Amygdala (tissue), 56 donors: ENCODE measurements around the gene CTU1.

Experiments used
- DNase-seq, 56 donors: peaks; one replicate each; lab custom pipeline; 2025; lab: John Stamatoyannopoulos, UW

The CTU1 gene

GRCh38 chr19:51135986-51136762 lies 28.0 kb upstream of the CTU1 start:
- DNase-seq, result no peak

GRCh38 chr19:51135004-51135403 lies 26.8 kb upstream of the CTU1 start:
- no peak for DNase-seq

- DNase-seq, result peak in 1 of 56 donors; percentile 50
Observed at GRCh38 chr19:51131780-51132680, 23.8 kb upstream of the CTU1 start.

DNA sequence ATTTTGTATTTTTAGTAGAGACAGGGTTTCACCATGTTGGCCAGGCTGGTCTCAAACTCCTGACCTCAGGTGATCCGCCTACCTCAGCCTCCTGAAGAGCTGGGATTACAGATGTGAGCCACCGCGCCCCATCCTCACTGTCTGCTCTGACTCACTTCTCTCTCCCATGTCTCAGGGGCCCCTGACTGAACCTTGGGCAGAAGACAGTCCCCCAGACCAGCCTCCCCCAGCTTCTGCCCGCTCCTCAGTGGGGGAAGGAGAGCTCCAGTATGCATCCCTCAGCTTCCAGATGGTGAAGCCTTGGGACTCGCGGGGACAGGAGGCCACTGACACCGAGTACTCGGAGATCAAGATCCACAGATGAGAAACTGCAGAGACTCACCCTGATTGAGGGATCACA lies 21.5 kb upstream of the CTU1 start:
- DNase-seq, result no peak

DNA sequence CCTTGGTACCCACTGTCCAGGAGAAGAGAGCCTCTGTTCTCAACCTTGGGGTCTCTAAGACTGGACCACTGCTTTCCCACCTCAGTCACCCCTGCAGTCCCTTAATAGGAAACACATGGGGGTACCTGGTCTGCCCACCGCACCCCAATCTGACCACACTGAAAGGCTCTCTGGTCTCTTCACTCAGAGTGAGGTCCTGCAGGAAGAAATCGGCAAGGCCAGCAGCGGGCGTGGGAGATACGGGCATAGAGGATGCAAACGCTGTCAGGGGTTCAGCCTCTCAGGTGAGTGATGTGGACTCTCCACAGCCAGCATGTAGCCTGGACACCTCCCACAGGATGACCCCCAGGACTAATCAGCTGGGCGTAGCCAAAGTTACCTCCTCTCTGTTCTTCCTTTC lies 20.0 kb upstream of the CTU1 start:
- DNase-seq, result no peak

GRCh38 chr19:51127755-51128154 lies 19.5 kb upstream of the CTU1 start:
- peak in 2 of 56 donors; percentile 11 to 14 for DNase-seq

DNA sequence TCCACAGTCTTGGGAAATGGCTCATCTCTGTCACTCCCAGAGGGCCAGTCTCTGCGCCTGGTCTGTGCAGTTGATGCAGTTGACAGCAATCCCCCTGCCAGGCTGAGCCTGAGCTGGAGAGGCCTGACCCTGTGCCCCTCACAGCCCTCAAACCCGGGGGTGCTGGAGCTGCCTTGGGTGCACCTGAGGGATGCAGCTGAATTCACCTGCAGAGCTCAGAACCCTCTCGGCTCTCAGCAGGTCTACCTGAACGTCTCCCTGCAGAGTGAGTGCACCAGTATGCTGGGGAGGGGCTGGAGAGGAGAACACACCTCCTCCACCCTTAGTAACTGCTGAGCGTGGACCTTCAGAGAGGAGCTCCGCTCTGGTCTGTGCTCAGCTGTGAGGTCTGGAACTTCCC lies 18.8 kb upstream of the CTU1 start:
- DNase-seq, result no peak

GRCh38 chr19:51125421-51126075 lies 17.3 kb upstream of the CTU1 start:
- DNase-seq, result no peak

DNA sequence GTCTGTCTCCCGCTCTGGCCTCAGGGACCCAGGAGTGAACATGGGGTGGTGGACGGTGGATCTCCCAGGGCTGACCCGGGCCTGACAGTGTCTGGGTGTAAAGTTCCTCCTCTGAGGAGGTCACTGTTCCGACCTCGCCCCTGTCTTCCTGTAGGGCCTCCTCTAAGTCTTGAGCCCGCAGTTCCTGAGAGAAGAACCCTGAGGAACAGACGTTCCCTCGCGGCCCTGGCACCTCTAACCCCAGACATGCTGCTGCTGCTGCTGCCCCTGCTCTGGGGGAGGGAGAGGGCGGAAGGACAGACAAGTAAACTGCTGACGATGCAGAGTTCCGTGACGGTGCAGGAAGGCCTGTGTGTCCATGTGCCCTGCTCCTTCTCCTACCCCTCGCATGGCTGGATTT lies 16.5 kb upstream of the CTU1 start, which contains the start of gene SIGLEC9:
TSS of gene SIGLEC9 (plus strand) at position 178 of the 400 bp plus-strand sequence. CDS start at position 247, 69 bp downstream.
- peak in 9 of 56 donors; percentile 20 to 46 (median 27) for DNase-seq

GRCh38 chr19:51124216-51124615 lies 16.0 kb upstream of the CTU1 start:
- DNase-seq, result no peak

GRCh38 chr19:51123802-51124201 lies 15.6 kb upstream of the CTU1 start:
- no peak for DNase-seq

DNA sequence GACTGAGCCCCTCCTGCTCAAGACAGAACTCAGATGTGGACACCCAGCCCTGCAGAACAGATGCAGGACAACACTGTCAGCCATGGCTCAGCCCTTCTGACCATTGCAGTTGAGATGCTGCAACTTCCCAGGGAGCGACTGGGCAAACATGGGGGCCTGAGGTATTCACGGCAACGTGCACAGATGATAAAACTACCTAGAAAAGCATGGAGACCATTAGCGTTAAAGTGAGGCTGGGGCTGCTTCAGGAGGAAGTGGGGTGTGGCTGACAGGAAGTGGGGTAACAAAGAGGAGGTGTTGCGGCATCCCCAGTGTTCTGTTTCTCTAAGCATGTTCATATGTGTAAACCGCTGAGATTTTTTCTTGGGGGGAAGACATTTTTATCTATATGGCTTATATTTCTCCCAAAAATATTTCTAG lies 15.2 kb upstream of the CTU1 start:
- DNase-seq, result no peak

DNA sequence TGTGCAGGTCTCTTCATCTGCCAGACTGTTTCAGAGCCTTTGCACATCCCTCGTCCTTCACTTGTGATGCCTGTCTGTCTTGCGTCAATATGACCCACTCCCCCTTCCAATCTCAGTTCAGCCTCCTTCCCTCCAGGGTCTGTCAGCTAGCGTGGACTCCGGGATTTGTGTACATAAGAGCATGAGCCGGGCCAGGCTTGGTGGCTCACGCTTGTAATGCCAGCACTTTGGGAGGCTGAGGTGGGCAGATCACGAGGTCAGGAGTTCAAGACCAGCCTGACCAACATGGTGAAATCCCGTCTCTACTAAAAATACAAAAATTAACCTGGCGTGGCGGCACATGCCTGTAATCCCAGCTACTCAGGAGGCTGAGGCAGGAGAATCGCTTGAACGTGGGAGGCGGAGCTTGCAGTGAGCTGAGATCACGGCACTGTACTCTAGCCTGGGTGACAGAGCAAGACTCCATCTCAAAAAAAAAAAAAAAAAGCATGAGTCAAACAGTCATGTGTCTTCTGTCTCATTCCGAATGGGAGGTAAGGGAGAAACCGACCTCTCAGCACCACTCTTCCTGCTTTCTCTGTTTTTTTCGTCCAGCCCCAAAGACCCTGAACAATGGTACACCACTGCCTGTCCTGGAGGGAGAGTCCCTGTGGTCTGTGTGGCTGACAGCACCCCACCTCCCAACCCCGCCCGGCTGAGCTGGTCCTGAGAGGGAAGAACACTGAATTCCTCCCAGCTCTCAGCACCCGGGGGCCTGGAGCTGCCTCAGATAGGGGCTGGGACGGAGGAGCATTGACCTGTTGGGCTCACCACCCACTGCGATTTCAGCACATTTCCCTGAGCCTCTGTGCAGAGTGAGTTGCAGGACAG lies 14.1 kb upstream of the CTU1 start:
- no peak for DNase-seq

DNA sequence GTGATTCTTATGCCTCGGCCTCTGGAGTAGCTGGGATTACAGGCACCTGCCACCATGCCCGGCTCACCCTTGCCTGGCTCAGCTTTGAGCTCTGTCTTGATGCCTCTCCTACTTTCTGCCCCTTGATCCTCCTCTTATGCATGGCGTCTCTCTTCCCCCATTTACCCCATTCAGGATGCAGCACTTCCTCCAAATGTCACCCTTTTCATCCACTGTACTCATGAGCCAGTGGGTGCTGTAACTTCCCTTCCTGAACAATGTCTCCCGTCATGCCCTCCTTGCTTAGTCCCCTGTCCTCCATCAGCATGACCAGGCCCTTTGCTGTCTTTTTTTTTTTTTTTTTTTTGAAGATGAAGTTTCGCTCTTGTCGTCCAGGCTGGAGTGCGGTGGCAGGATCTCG lies 13.0 kb upstream of the CTU1 start:
- no peak for DNase-seq

- DNase-seq, result no peak
Observed at GRCh38 chr19:51120160-51120559, 12.0 kb upstream of the CTU1 start.

- DNase-seq, result no peak
Observed at GRCh38 chr19:51119611-51120010, 11.4 kb upstream of the CTU1 start.

DNA sequence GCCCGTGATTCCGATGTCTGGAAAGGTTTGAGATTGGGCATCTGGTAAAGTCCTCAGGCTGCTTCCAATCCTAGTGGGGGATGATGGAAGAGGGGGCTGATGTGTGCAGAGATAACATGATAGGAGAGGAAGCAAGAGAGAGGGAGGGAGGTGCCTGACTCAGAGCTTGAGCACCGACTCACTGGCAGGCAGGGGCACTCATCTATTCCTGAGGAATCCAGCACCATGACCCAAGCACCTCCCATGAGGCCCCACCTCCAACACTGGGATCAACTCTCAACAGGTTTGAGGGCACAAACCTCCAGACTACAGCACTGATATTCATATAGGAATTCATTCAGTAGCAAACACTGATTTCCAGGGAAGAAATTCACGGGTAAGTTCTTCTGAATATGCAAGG lies 10.9 kb upstream of the CTU1 start:
- no peak for DNase-seq

GRCh38 chr19:51116736-51117286 lies 8.6 kb upstream of the CTU1 start:
- DNase-seq, result no peak

- no peak for DNase-seq
Observed at GRCh38 chr19:51114087-51114729, 6.0 kb upstream of the CTU1 start.
